GM12878 (cell line): ENCODE results near the gene PIGX. TPM values are rescaled to one million over a fixed set of nuclear protein-coding genes. Genes with fewer than 3 reads are reported as not detected.

ENCODE experiments used
- ATAC-seq: fragments of 200-7000 bp; cut with Tn5 transposase; 3 replicates; pipeline ENCODE4 v1.9.1; 2020; ENCODE audit warnings: mild to moderate bottlenecking, moderate library complexity
- BruUV-seq: library from RNA; stranded (reverse); fragments of 400-500 nt; replicated peaks from 2 replicates; lab custom pipeline; 2021; lab: Mats Ljungman, UMichigan
- CTCF ChIA-PET: fragments of 300-600 bp; sonication (Branson Sonifier 250); formaldehyde crosslinking; extraction: SDS; loops from one replicate; lab custom pipeline; 2021; ENCODE audit warnings: inconsistent platforms; lab: Yijun Ruan, JAX
- POLR2A ChIA-PET: fragments of 350-600 bp; formaldehyde crosslinking; extraction: SDS; loops from one replicate; lab custom pipeline; 2021; ENCODE audit warnings: inconsistent platforms; lab: Charles Lee
- RAD21 ChIA-PET: fragments of 300-600 bp; sonication (Branson Sonifier 250); formaldehyde crosslinking; loops from one replicate; lab custom pipeline; 2023; ENCODE audit warnings: antibody characterized with exemption; ENCODE audit not compliant: unreplicated experiment; lab: Charles Lee
- SMC1A ChIA-PET: fragments of 300-600 bp; sonication (Branson Sonifier 250); formaldehyde crosslinking; loops from one replicate; lab custom pipeline; 2023; ENCODE audit not compliant: unreplicated experiment, uncharacterized antibody; lab: Charles Lee
- DNase-seq: peaks from one replicate; pipeline ENCODE4 v3.0.0-alpha.2; 2011; ENCODE audit warnings: low read depth, low spot score
- FAIRE-seq: peaks from 3 replicates; lab custom pipeline; 2011; peaks lifted over from hg19 to GRCh38; lab: Jason Lieb, UNC
- H2AFZ ChIP-seq: 2 replicates; pipeline ENCODE4 v1.6.0; 2011; ENCODE audit warnings: low read depth, low read length, control low read depth; ENCODE audit not compliant: control insufficient read depth
- H3K27ac ChIP-seq: 2 replicates; pipeline ENCODE4 v1.5.1; 2011; ENCODE audit warnings: control low read depth; ENCODE audit not compliant: control insufficient read depth, insufficient read depth
- H3K27me3 ChIP-seq, 2 experiments: replicated peaks in 1 of 2; 2 replicates each; pipeline versions ENCODE4 v1.6.0 to v1.6.1; 2011; ENCODE audit warnings: low read length in 1 of 2; ENCODE audit not compliant: control insufficient read depth in 2 of 2, insufficient read depth in 2 of 2
- H3K36me3 ChIP-seq, 2 experiments: 2 replicates each; pipeline ENCODE4 v1.5.1; 2011; ENCODE audit warnings: low read length in 1 of 2; ENCODE audit not compliant: control insufficient read depth in 2 of 2, insufficient read depth in 2 of 2
- H3K4me1 ChIP-seq: 2 replicates; pipeline ENCODE4 v1.6.1; 2011; ENCODE audit warnings: mild to moderate bottlenecking, low read length, moderate library complexity, mixed read lengths; ENCODE audit not compliant: control insufficient read depth, insufficient read depth
- H3K4me2 ChIP-seq: 2 replicates; pipeline ENCODE4 v1.6.0; 2011; ENCODE audit warnings: control low read depth; ENCODE audit not compliant: control insufficient read depth, insufficient read depth
- H3K4me3 ChIP-seq: fragments of 200-600 bp; sonication (generic); 2 replicates; pipeline ENCODE4 v1.5.1; 2016
- H3K79me2 ChIP-seq: 2 replicates; pipeline ENCODE4 v1.6.0; 2011; ENCODE audit warnings: low read length; ENCODE audit not compliant: control insufficient read depth, insufficient read depth
- H3K9ac ChIP-seq: 2 replicates; pipeline ENCODE4 v1.8.0; 2011; ENCODE audit warnings: low read length, control low read depth, mixed read lengths; ENCODE audit not compliant: control insufficient read depth, insufficient read depth
- H3K9me3 ChIP-seq: replicated peaks from 3 replicates; pipeline ENCODE4 v1.5.1; 2011; ENCODE audit warnings: mild to moderate bottlenecking, low read length; ENCODE audit not compliant: control insufficient read depth, insufficient read depth
- H4K20me1 ChIP-seq: 2 replicates; pipeline ENCODE4 v1.6.0; 2011; ENCODE audit not compliant: control insufficient read depth, insufficient read depth
- BCL3 ChIP-seq: IDR thresholded peaks from 2 replicates; pipeline ENCODE4 v1.6.1; 2011; ENCODE audit warnings: borderline replicate concordance, low read depth, mild to moderate bottlenecking, moderate library complexity, low read length; ENCODE audit not compliant: insufficient read depth, poor library complexity, severe bottlenecking
- CBFB ChIP-seq: IDR thresholded peaks from 2 replicates; pipeline ENCODE4 v1.6.1; 2016; ENCODE audit warnings: antibody characterized with exemption, low read depth
- FOS ChIP-seq: IDR thresholded peaks from 3 replicates; pipeline ENCODE4 v1.6.1; 2011; ENCODE audit warnings: borderline replicate concordance; ENCODE audit not compliant: insufficient read length; ENCODE audit errors: extremely low read depth
- HCFC1 ChIP-seq: fragments of 150-350 bp; IDR thresholded peaks from 2 replicates; pipeline ENCODE4 v1.6.1; 2014; ENCODE audit warnings: low read length
- POLR2A ChIP-seq: IDR thresholded peaks from 2 replicates; pipeline ENCODE4 v1.6.1; 2011; ENCODE audit warnings: low read depth, mild to moderate bottlenecking, low read length
- SMAD5 ChIP-seq: IDR thresholded peaks from 2 replicates; pipeline ENCODE4 v1.6.1; 2016; ENCODE audit warnings: antibody characterized with exemption, low read depth
- SREBF2 ChIP-seq: IDR thresholded peaks from 2 replicates; pipeline ENCODE4 v1.6.1; 2012; ENCODE audit warnings: mild to moderate bottlenecking, low read length
- STAT3 ChIP-seq: IDR thresholded peaks from 2 replicates; pipeline ENCODE4 v1.6.1; 2011; ENCODE audit warnings: low read depth, low read length, improper control_type of control experiment
- SUPT20H ChIP-seq: IDR thresholded peaks from 2 replicates; pipeline ENCODE4 v1.6.1; 2011; ENCODE audit warnings: low read depth, mild to moderate bottlenecking, low read length, moderate library complexity, borderline replicate concordance; ENCODE audit not compliant: control insufficient read depth
- SUZ12 ChIP-seq: fragments of 200-600 bp; sonication (generic); IDR thresholded peaks from one replicate; pipeline ENCODE4 v1.6.1; 2018; ENCODE audit warnings: antibody characterized with exemption, mild to moderate bottlenecking; ENCODE audit not compliant: unreplicated experiment
- TAF1 ChIP-seq: IDR thresholded peaks from 2 replicates; pipeline ENCODE4 v1.6.1; 2011; ENCODE audit warnings: mild to moderate bottlenecking, low read depth, low read length, borderline replicate concordance
- TCF12 ChIP-seq: IDR thresholded peaks from 2 replicates; pipeline ENCODE4 v1.6.1; 2011; ENCODE audit warnings: low read depth, mild to moderate bottlenecking, low read length
- ZNF217 ChIP-seq: fragments of 450-650 bp; IDR thresholded peaks from 2 replicates; pipeline ENCODE4 v1.6.1; 2017; ENCODE audit warnings: antibody characterized with exemption, mild to moderate bottlenecking
- WGBS: methylation state at CpG from one replicate; pipeline ENCODE4 v1.1.6; 2016; ENCODE audit warnings: low lambda C conversion rate; ENCODE audit not compliant: insufficient replicate concordance, insufficient coverage; ENCODE audit errors: missing lambda C conversion rate; 5-methylcytosine and 5-hydroxymethylcytosine counted together
- in situ Hi-C: fragments of 300-500 bp; cut with MboI; formaldehyde crosslinking; loops from 9 replicates; pipeline ENCODE4 v1.14.3; 2018; ENCODE audit warnings: mixed read lengths
- intact Hi-C: fragments of 100-400 bp; cut with micrococcal nuclease; formaldehyde crosslinking; loops from one replicate; pipeline ENCODE4 v1.14.2; 2022; ENCODE audit not compliant: unreplicated experiment
- polyA plus RNA-seq, 11 experiments: library from polyadenylated mRNA; depleted of rRNA in 4 of 11; unstranded in 6 of 11; stranded (reverse) in 5 of 11; fragments of >200 nt; fragmentation: Nextera tagmentation in 4 of 11; fragmentation: Illumina TruSeq in 1 of 11; extraction: Ambion mirVana in 4 of 11; extraction: Trizol in 1 of 11; gene quantifications; 1 replicate in 1 of 11; 2 replicates in 10 of 11; pipeline versions ENCODE4 v1.2.1 to v1.2.3, GENCODE V29; 2011 to 2016; ENCODE audit warnings: inconsistent platforms in 2 of 11, missing spikeins in 2 of 11, low read depth in 1 of 11
- total RNA-seq, 4 experiments: library from RNA; depleted of rRNA in 3 of 4; stranded (reverse); fragments of >200 nt in 3 of 4; fragmentation: Illumina TruSeq in 1 of 4; extraction: Trizol in 1 of 4; gene quantifications; 2 replicates each; pipeline versions ENCODE4 v1.2.1 to v1.2.3, GENCODE V29; 2013 to 2021

PIGX gene
- total and polyA plus RNA-seq, 10 of the 15 experiments (the other 5 are each of a cell fraction or from before 2014, with no cell fraction given), result 3.8 to 40.0 (median 22.3) TPM

- TF ChIP-seq BCL3, result no peak
- TF ChIP-seq SUZ12, result no peak
- no peak for TF ChIP-seq SUPT20H
- no peak for TF ChIP-seq FOS
- no peak for TF ChIP-seq TCF12
- TF ChIP-seq STAT3, result no peak
- TF ChIP-seq SMAD5, result no peak
- TF ChIP-seq SREBF2, result no peak
- TF ChIP-seq ZNF217, result no peak
- TF ChIP-seq CBFB, result no peak
- no peak for TF ChIP-seq HCFC1
- no peak for TF ChIP-seq POLR2A
- TF ChIP-seq TAF1, result no peak
- ChIA-PET SMC1A (no interaction called here), CTCF (no interaction called here), RAD21 (no interaction called here), POLR2A (no interaction called here)
- WGBS, result 86% methylated on average over 6 of the region's 6 CpGs
- no peak overlapping the region for H3K4me2 ChIP-seq
- H3K79me2 ChIP-seq, result peaks cover 61% of the 10 kb centered on the region
- BruUV-seq, result no TSS peak
- FAIRE-seq (no peak), ATAC-seq (no peak), DNase-seq (no peak)
- H3K27me3 ChIP-seq, result no peaks in the 10 kb centered on the region
- no peak overlapping the region for H3K27ac ChIP-seq
- H3K9ac ChIP-seq, result no peak overlapping the region
- no peaks in the 10 kb centered on the region for H4K20me1 ChIP-seq
- H3K36me3 ChIP-seq, result peaks cover 0 to 2% of the 10 kb centered on the region in 2 experiments; a peak in 2 of 4 replicates
- H3K9me3 ChIP-seq, result peaks cover 7% of the 10 kb centered on the region
- intact Hi-C loops, result no loop called here
- H3K4me3 ChIP-seq, result no peak overlapping the region
- no peaks in the 10 kb centered on the region for H3K4me1 ChIP-seq
- in situ Hi-C loops, result no loop called here
- no peak overlapping the region for H2AFZ ChIP-seq
These were observed 60.7 kb downstream of the PIGX start for GRCh38 chr3:196772897-196773296.
